Esophagus squamous epithelium (tissue), 5 donors: ENCODE data around the gene ASB2. TPM values are rescaled to one million over a fixed set of nuclear protein-coding genes. Genes with fewer than 3 reads are reported as not detected.

ENCODE experiments used
- DNase-seq: peaks from one replicate; lab custom pipeline; 2025; lab: John Stamatoyannopoulos, UW
- H3K27ac ChIP-seq, 4 donors: fragments of 200-600 bp; sonication (generic); one replicate each; pipeline ENCODE4 v1.5.1; 2016 to 2019; ENCODE audit warnings: mild to moderate bottlenecking in 1 of 4
- H3K27me3 ChIP-seq, 4 donors: fragments of 200-600 bp; sonication (generic); 1 replicate in 3 of 4; 2 replicates in 1 of 4; pipeline versions ENCODE4 v1.5.1 to v1.6.0; 2017 to 2021; ENCODE audit warnings: antibody characterized with exemption in 1 of 4
- H3K36me3 ChIP-seq, 3 donors: fragments of 200-600 bp; sonication (generic); one replicate each; pipeline ENCODE4 v1.5.1; 2016 to 2019
- H3K4me1 ChIP-seq, 3 donors: fragments of 200-600 bp; sonication (generic); one replicate each; pipeline ENCODE4 v1.5.1; 2017 to 2019
- H3K4me3 ChIP-seq, 4 donors: fragments of 200-600 bp; sonication (generic); 1 replicate in 3 of 4; 2 replicates in 1 of 4; pipeline ENCODE4 v1.5.1; 2016 to 2019; ENCODE audit warnings: mild to moderate bottlenecking in 2 of 4, moderate library complexity in 1 of 4
- H3K9me3 ChIP-seq, 3 donors: fragments of 200-600 bp; sonication (generic); one replicate each; pipeline ENCODE4 v1.5.1; 2016 to 2019
- POLR2A ChIP-seq, 4 donors: fragments of 450-650 bp; IDR thresholded peaks; one replicate each; pipeline ENCODE4 v1.6.1; 2017; ENCODE audit warnings: antibody characterized with exemption in 4 of 4, mild to moderate bottlenecking in 4 of 4, moderate library complexity in 3 of 4
- WGBS, 2 donors: methylation state at CpG; one replicate each; pipeline ENCODE4 v1.1.5; 2018; 5-methylcytosine and 5-hydroxymethylcytosine counted together
- intact Hi-C: fragments of 100-400 bp; cut with DNase I; formaldehyde crosslinking; loops from one replicate; pipeline ENCODE4 v1.15.0; 2022
- total RNA-seq, 4 donors: library from RNA; depleted of rRNA; stranded (reverse); fragments of >200 nt; gene quantifications; one replicate each; pipeline ENCODE4 v1.1.0, GENCODE V29; 2016
- TF ChIP-seq, protein P1 (sequence below), 6 experiments: fragments of 450-650 bp in 4 of 6; fragments of 200-600 bp in 2 of 6; sonication (generic) in 2 of 6; IDR thresholded peaks; one replicate each; pipeline ENCODE4 v1.5.1; 2016 to 2019; ENCODE audit warnings: antibody characterized with exemption in 6 of 6, mild to moderate bottlenecking in 4 of 6, moderate library complexity in 4 of 6
- donor health status: DM: yes; HTN: yes; CAD: no.

The ASB2 gene
- total RNA-seq, 4 donors from 2014 or later = 0.83 to 8.8 (median 3.7) TPM

DNA sequence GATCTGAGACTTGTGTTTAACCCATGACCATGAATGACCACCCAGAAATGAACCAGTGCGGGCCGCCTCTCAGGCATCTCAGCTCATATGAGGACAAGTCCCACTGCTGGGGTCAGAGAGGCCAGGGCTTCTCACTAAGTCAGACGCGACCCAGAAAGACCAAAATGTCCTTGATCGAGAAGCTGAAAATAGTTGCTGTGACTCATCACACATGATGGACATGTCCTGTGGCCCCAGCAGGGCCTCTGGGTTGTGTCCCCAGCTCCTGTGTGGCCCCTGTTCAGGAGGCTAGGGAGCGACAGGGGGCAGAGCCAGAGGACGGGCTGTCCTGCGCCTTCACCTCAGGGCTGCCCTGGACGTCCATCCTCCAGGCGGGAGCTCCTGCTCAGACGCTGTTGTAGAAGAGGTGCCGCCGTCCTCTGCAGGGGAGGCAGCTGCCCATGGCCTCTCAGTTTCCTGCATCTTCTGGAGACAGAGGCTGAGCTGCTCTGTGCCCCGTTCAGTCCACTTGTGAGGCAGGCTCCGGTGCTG, 78.2 kb downstream of the ASB2 start:
- Histone ChIP-seq H3K9me3 (no peaks in the 10 kb centered on the region), H3K4me3 (no peak overlapping the region), H3K27me3 (peaks cover 0 to 4% (median 0%) of the 10 kb centered on the region in 4 donors), H3K4me1 (peaks cover 0 to 12% (median 1%) of the 10 kb centered on the region in 3 donors), H3K27ac (no peak overlapping the region), H3K36me3 (no peaks in the 10 kb centered on the region)
- no peak for TF ChIP-seq POLR2A (IDR thresholded peaks at IDR 0.05)
- TF ChIP-seq, protein P1, sequence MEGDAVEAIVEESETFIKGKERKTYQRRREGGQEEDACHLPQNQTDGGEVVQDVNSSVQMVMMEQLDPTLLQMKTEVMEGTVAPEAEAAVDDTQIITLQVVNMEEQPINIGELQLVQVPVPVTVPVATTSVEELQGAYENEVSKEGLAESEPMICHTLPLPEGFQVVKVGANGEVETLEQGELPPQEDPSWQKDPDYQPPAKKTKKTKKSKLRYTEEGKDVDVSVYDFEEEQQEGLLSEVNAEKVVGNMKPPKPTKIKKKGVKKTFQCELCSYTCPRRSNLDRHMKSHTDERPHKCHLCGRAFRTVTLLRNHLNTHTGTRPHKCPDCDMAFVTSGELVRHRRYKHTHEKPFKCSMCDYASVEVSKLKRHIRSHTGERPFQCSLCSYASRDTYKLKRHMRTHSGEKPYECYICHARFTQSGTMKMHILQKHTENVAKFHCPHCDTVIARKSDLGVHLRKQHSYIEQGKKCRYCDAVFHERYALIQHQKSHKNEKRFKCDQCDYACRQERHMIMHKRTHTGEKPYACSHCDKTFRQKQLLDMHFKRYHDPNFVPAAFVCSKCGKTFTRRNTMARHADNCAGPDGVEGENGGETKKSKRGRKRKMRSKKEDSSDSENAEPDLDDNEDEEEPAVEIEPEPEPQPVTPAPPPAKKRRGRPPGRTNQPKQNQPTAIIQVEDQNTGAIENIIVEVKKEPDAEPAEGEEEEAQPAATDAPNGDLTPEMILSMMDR (IDR thresholded peaks at IDR 0.05) = no peak
- WGBS, 2 donors = 60 to 100% methylated on average over 2 of the region's 15 CpGs
- intact Hi-C loops = no loop called here
- no peak for DNase-seq

DNA sequence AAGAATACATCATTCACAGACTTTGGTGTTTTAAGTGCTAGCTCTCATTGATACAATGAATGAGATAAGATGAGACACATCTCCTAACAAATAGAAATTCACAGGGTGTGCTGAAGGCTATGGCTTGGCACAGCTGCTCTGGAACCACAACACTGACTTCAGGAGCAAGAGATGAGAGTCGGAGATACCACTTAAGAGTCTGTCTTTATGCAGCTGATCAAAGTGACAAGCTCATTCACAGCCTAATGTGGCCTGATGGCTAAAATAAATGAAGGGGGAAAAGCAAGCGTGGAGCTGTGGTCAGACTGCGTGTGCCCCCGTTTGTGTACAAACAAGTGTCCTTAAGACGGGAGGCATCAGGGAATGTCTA, 78.9 kb downstream of the ASB2 start:
- no peaks in the 10 kb centered on the region for H3K27me3 ChIP-seq
- DNase-seq = no peak
- WGBS, 2 donors = 75 to 78% methylated on average over 5 of the region's 5 CpGs
- peaks cover 0 to 19% (median 7%) of the 10 kb centered on the region in 3 donors for H3K4me1 ChIP-seq
- intact Hi-C loops = no loop called here
- no peak overlapping the region for H3K27ac ChIP-seq
- no peaks in the 10 kb centered on the region for H3K36me3 ChIP-seq
- H3K9me3 ChIP-seq = no peaks in the 10 kb centered on the region
- TF ChIP-seq, protein P1 (IDR thresholded peaks at IDR 0.05) = no peak
- no peak for TF ChIP-seq POLR2A (IDR thresholded peaks at IDR 0.05)
- no peak overlapping the region for H3K4me3 ChIP-seq

DNA sequence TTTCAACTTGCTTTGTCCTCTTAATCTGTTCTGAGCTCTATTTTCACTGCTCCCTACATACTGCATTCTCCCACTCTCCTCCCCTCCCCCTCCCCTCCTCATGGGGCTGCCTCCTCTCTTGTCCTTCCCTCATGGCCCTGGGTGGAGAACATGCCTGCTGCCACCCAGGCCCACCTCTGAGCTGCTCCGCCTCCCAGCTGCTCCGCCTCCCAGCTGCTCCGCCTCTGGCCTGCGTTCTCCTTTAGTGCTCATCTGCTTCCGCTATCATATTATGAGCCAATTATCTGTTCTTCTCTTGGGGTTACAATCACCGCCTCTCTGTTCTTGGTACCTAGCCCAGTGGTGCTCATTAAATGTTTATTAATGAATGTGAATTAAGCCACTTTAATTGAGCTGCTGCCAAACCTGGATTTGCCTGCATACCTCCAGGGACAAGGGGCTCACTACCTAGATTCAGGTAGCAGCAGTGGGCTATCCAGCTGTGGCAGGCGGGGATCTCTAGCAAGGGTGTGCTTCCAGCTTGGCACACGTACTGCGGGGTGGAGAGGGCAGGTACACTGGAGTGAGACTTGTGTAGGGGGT, 81.3 kb downstream of the ASB2 start:
- Histone ChIP-seq H3K27ac (no peak overlapping the region), H3K27me3 (peaks cover 0 to 13% (median 0%) of the 10 kb centered on the region in 4 donors), H3K4me3 (no peak overlapping the region), H3K4me1 (peaks cover 0 to 19% (median 7%) of the 10 kb centered on the region in 3 donors), H3K36me3 (no peaks in the 10 kb centered on the region), H3K9me3 (no peaks in the 10 kb centered on the region)
- intact Hi-C loops = no loop called here
- TF ChIP-seq, protein P1 (IDR thresholded peaks at IDR 0.05) = no peak
- no peak for TF ChIP-seq POLR2A (IDR thresholded peaks at IDR 0.05)
- WGBS, 2 donors = 84 to 87% methylated on average over 9 of the region's 9 CpGs
- DNase-seq = no peak

DNA sequence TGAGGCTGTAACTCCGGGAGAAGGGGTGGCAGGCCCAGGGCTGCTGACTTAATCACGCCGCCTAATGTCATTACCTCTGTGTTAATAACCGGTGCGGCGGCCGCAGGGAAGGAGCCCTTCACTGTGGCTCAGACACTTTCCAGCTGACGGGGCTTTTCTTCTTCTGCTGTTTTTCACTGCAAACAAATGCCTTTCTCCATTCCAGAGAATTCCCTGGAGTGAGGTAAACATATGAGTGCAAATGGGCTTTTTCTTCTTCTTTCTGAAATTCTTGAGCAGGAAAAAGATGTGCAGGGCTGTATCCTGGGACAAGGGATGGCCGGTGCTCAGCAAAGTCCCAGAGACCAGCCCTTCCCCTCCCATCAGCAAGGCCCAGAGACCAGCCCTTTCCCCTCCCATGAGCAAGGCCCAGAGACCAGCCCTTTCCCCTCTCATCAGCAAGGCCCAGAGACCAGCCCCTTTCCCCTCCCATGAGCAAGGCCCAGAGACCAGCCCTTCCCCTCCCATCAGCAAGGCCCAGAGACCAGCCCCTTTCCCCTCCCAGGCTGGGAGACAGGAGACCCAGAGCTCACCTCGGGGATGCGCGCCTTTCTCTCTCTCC, 82.6 kb downstream of the ASB2 start:
- Histone ChIP-seq H3K4me1 (peaks cover 0 to 25% (median 7%) of the 10 kb centered on the region in 3 donors), H3K36me3 (no peaks in the 10 kb centered on the region), H3K4me3 (no peak overlapping the region), H3K27ac (peak overlapping the region in 3 of 4 donors; percentile 37 to 68 (median 66)), H3K27me3 (peaks cover 0 to 26% (median 0%) of the 10 kb centered on the region in 4 donors), H3K9me3 (no peaks in the 10 kb centered on the region)
- intact Hi-C loops = loop anchor here (5.0 kb wide), 1 partner anchor 241 kb away; no protein-coding TSS in a partner anchor
- no peak for DNase-seq
- TF ChIP-seq, protein P1 (IDR thresholded peaks at IDR 0.05) = no peak
- no peak for TF ChIP-seq POLR2A (IDR thresholded peaks at IDR 0.05)
- 69 to 73% methylated on average over 10 to 11 of the region's 12 CpGs for WGBS, 2 donors
